ENCODE results near the gene TRMT61A.

- no peak for TF ChIP-seq CTCF (CRISPR knock-in tag; IDR thresholded peaks at IDR 0.05)
- TF ChIP-seq SNRNP70 (IDR thresholded peaks at IDR 0.05; ENCODE audit: low read depth, low read length): no peak
- no peak for TF ChIP-seq MYC (CRISPR knock-in tag; IDR thresholded peaks at IDR 0.05; ENCODE audit: borderline replicate concordance)
- no peak for TF ChIP-seq ZNF274 (CRISPR knock-in tag; IDR thresholded peaks at IDR 0.05)
- TF ChIP-seq ZMAT5 (CRISPR knock-in tag; IDR thresholded peaks at IDR 0.05; ENCODE audit: borderline replicate concordance, low read depth): no peak
- TF ChIP-seq ZNF776 (CRISPR knock-in tag; IDR thresholded peaks at IDR 0.05): no peak
- TF ChIP-seq LCORL (IDR thresholded peaks at IDR 0.05): no peak
- no peak for TF ChIP-seq LCORL (CRISPR knock-in tag; IDR thresholded peaks at IDR 0.05)
- TF ChIP-seq ZNF616 (CRISPR knock-in tag; IDR thresholded peaks at IDR 0.05; ENCODE audit: low read depth): no peak
Observed at GRCh38 chr14:103489621-103490020, 39.4 kb upstream of the TRMT61A start.
